ENCODE data around the gene C1QTNF12.

DNA sequence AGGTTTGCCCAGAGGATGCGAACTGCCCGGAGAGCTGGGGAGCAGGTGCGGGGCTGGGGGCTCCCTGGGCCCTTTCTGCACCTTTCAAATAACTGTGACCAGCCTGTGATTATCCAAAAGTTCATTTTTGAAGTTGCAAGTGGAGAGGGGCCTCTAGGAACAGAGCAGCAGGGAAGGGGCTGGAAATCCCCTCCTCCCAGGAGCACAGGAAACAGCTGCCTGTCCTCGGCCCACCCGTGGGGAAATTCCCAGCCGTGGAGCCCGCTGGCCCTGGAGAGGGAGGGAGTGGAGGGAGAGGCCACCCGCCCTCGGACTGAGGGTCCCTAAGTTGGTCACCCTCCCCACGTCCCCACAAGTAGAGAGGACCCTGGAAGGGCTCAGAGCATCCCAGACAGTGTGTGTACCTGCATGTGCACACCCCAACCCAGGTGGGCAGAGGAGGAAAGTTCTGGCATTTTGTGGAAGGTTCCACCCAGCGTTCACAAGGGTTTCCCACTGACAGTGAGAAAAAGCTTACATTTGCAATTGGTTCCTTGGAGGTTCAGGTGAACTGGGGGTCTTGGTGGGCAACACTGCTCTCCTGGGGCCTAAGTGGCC is 31.3 kb downstream of the C1QTNF12 start:
- no peak for TF ChIP-seq ZNF274 (IDR thresholded peaks at IDR 0.05; ENCODE audit: low read depth, low read length)
- no peak for TF ChIP-seq SUZ12 (IDR thresholded peaks at IDR 0.05; ENCODE audit: extremely low read depth, insufficient read depth, insufficient read length)
- TF ChIP-seq YY1 (IDR thresholded peaks at IDR 0.05; ENCODE audit: insufficient read depth, insufficient read length), result no peak
